HG03571 (cell line): ENCODE data around the gene PHACTR1.
"Not testable (repeated sequence)": the region's sequence is repeated elsewhere in the genome, so short reads cannot be mapped to it uniquely, and the experiment has no call there.

Experiments
- ATAC-seq: cut with Tn5 transposase; IDR thresholded peaks from one replicate; pipeline ENCODE4 v1.9.1; 2021; ENCODE audit not compliant: unreplicated experiment

PHACTR1 gene

GRCh38 chr6:12748815-12749521 is 32.4 kb downstream of the PHACTR1 start:
- no peak for ATAC-seq

- no peak for ATAC-seq
Observed at GRCh38 chr6:12749531-12750379, 33.2 kb downstream of the PHACTR1 start.

GRCh38 chr6:12750416-12750815 is 33.8 kb downstream of the PHACTR1 start:
- no peak for ATAC-seq

DNA sequence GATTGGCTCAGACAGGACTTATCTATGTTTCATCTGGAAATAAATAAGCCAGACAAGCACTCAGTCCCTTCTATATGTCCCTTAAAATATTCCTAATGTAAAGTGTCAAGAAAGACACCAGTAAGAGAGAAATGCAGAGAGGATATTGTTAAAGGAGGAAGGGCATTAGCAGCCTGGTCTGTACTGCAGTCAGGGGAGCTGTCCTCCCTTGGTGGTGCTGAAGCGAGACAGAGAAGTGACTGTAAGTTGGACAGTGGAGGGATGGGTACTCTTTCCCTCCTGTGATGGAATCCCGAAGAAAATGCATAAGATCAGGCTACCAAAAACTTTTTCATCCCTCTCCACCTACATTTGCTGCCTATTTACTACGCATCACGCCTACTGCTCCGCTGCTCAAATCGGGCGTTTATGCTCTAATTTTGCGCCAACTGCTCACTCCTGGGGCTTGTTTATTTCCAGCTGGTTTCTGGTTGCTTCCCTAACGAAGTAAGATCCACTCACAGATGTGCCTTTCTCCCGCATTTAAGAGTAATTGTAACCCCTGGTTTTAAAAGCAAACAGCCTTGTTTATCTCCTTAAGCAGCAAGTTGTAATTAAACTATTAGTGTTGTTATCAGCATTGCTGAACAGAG is 35.2 kb downstream of the PHACTR1 start:
- no peak for ATAC-seq

- no peak for ATAC-seq
Observed at GRCh38 chr6:12753036-12753435, 36.5 kb downstream of the PHACTR1 start.

- no peak for ATAC-seq
Observed at GRCh38 chr6:12760226-12760625, 43.7 kb downstream of the PHACTR1 start.

DNA sequence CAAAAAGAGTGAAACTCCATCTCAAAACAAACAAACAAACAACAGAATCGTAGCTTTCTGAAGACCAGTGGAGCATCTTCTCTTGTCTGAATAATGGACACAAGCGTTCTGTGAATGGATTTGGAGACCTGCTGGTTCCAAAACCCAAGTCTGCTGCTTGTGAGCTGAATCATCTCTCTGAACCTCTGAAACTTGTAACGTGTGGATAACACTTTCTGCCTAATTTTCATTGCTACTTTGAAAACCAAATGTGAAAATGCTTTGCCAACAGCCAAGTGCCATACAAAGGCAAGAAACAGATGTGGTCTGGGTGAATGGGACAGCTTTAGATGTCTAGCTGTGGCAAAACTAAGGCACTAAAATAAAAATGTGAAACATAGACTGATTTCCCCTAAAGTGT is 44.3 kb downstream of the PHACTR1 start:
- ATAC-seq = no peak

GRCh38 chr6:12761376-12762115 is 45.0 kb downstream of the PHACTR1 start:
- ATAC-seq = no peak

GRCh38 chr6:12762731-12763434 is 46.3 kb downstream of the PHACTR1 start:
- ATAC-seq = not testable (repeated sequence)

GRCh38 chr6:12766365-12766764 is 49.8 kb downstream of the PHACTR1 start:
- ATAC-seq = no peak

GRCh38 chr6:12767016-12767415 is 50.4 kb downstream of the PHACTR1 start:
- no peak for ATAC-seq

GRCh38 chr6:12769556-12770256 is 53.1 kb downstream of the PHACTR1 start:
- no peak for ATAC-seq

DNA sequence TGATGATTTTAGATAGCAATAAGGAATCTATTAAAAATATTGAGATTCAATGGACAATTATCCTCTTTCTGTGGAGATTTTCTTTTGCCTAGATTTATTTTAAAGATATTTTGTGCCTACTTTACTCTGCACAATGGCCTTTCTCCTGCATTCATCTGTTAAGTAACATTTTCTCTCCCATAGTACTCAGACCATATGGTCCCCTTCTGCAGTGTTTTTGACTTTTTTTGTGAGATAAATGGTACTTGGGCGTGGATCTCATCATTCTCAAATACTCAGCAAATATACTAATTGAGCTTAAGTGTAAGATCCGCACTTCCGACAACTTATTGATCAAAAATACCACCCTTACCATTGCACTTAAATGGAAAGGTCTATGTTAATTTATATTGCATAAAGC is 55.8 kb downstream of the PHACTR1 start:
- no peak for ATAC-seq

- no peak for ATAC-seq
Observed at GRCh38 chr6:12776291-12776690, 59.7 kb downstream of the PHACTR1 start.

DNA sequence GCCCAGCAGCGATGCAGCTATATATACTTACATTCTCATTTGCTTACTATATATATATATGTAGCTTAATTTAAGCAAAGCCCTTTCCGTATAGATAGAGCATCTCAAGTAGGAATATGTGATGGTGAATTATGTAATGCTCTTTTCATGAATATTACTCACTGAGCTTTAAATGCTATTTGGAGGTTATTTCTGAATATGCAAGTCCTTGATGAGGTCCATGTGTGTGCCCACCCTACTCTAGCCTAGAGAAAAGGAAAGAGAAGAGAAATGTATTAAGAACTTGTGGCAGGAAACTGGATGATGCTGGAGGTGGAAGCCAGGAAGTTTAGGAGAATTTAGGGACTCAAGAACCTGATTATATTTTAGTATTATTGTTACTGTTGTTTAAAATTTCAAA is 63.2 kb downstream of the PHACTR1 start:
- no peak for ATAC-seq

DNA sequence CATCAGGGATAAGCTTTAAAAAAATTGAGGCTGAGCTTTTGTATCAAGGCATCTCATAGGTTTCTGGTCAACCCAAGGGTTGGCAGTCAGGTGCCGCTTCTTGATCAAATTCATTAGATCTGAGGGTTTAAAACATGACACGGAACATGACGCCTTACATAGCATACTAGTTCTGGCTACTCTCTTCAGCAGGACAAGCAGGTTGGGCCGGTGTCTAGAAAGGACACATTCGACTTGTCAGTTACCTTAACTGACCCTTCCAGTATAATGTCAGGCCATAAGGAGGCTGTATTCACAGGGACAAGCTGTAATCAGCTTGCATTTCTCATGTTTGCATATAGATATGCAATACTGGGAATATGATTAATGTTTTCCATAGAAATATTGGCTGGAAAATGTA is 65.6 kb downstream of the PHACTR1 start:
- no peak for ATAC-seq

DNA sequence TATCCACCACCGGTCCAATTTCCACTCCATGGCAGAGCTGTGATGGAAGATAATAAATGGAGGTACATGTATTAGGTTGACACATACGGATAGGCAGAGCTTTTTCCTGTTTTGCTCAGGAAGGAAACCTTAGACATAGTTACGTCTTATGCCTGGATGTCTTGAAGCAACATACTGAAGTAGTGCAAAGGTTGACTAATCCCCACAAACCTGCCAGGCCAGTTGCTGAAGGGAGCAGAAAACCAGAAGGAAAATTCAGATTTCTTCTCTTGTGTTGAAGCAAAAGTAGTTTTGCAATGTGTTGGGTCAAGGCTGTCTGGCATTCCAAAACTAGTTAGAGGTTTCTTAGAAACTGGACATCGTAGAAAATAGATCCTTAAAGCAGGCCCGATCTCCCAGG is 68.7 kb downstream of the PHACTR1 start:
- no peak for ATAC-seq

DNA sequence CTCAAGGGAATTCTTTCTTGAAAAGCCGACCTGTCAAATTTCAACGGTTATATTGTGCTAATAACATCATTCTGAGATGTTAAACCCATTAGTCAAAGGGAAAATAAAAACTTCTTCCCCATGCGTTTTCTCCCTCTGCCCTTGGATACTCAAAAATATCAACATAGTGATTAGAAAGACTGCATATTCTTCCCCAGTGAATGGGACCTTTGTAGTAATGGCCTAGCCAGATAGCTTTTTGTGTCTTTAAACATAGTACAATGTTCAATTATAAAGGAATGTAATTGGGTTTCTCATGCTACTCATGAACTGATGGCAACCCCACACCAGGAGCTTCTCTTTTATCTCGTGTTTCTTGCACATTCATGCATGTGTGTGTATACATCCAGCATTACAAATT is 69.4 kb downstream of the PHACTR1 start:
- ATAC-seq = no peak

DNA sequence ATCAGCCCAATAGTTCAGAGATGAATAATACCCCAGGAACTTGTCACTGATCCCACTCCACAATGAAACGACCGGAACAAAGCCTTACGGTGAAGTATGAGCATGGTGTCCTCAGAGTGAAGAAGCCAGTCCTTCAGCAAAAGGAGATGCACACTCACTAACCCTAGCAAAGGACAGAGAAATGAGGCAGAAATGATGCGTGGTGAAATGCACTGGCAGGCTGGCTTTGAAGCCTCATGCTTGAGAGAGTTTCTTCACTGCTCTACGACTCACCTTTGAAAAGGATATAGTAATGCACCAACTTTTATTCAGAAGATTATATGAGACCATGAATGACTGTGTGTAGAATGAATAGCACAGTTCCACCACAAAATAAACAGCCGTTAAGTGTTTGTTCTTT is 74.8 kb downstream of the PHACTR1 start:
- no peak for ATAC-seq

DNA sequence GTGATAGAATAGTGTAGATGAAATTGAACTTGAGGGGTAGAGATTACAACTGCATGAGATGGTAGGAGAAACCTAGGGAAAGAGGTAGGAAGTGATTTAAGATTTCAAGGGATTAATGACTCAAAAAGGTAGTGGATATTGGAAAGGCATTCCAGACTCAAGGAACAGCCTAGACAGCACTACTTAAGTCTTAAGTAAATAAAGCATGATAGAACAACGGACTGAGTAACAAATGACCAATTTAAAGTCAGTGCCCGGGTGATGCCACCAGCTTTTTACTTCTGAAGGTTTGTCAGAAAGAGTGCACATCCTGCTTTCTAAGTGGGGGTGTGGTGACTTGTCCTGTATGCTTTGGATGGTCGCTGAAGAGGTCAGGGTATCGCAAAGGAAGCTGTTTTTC is 81.8 kb downstream of the PHACTR1 start:
- no peak for ATAC-seq
